GM12873 (cell line): ENCODE measurements around the gene ZDHHC22.
A peak's percentile ranks its signal among the peaks of the same experiment; 100 is the strongest.

Experiments used
- TF ChIP-seq, protein P1 (sequence below): IDR thresholded peaks from 2 replicates; pipeline ENCODE4 v1.5.1; 2012; ENCODE audit warnings: low read depth, mild to moderate bottlenecking, moderate library complexity, low read length, control low read depth; ENCODE audit not compliant: insufficient read depth; ENCODE audit errors: missing control alignments

Gene ZDHHC22, protein sequence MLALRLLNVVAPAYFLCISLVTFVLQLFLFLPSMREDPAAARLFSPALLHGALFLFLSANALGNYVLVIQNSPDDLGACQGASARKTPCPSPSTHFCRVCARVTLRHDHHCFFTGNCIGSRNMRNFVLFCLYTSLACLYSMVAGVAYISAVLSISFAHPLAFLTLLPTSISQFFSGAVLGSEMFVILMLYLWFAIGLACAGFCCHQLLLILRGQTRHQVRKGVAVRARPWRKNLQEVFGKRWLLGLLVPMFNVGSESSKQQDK

DNA sequence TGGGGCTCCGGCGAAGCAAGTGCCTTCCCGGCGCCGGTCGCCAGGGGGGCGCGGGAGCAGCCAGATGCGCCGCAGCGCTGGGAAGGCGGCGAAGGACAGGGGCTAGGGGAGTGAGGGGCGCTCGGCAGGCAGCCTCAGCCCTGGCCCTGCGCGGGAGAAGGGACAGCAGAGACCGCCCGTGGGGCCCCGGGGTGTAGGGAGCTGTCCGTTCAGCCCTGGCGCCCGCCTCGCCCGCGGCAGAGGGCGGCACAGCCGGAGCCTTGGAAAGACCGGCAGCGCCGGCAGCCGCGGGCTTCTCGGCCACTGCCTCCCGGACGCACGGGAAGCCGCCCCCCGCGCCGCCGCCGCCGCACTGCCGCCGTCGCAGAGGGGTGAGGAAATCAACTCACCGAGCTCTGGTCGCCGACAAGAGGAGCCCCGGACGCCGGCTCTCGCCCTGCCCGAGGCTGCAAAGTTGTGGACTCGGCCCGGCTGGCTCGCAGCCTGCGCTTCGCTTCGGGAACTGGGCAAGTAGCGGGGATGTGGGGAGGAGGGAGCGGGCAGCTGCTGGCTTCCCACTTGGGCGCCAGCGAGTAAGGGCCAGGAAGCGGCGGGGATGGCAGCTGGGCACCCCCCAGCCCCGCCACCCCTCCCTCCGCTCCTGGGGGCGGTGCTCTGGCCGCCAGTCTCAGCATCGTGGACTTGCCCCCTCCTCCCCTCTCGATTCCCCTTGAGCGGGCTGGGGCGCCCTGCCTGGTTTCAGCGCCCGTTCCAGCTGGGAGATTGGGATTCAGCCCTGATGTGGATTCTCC, at the start of gene ZDHHC22:
Gene ZDHHC22, minus strand, starts transcription at position 578 of the 791 bp plus-strand sequence. CDS start 2,053 bp downstream, outside the sequence.
- TF ChIP-seq, protein P1, sequence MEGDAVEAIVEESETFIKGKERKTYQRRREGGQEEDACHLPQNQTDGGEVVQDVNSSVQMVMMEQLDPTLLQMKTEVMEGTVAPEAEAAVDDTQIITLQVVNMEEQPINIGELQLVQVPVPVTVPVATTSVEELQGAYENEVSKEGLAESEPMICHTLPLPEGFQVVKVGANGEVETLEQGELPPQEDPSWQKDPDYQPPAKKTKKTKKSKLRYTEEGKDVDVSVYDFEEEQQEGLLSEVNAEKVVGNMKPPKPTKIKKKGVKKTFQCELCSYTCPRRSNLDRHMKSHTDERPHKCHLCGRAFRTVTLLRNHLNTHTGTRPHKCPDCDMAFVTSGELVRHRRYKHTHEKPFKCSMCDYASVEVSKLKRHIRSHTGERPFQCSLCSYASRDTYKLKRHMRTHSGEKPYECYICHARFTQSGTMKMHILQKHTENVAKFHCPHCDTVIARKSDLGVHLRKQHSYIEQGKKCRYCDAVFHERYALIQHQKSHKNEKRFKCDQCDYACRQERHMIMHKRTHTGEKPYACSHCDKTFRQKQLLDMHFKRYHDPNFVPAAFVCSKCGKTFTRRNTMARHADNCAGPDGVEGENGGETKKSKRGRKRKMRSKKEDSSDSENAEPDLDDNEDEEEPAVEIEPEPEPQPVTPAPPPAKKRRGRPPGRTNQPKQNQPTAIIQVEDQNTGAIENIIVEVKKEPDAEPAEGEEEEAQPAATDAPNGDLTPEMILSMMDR, result peak; percentile 47

DNA sequence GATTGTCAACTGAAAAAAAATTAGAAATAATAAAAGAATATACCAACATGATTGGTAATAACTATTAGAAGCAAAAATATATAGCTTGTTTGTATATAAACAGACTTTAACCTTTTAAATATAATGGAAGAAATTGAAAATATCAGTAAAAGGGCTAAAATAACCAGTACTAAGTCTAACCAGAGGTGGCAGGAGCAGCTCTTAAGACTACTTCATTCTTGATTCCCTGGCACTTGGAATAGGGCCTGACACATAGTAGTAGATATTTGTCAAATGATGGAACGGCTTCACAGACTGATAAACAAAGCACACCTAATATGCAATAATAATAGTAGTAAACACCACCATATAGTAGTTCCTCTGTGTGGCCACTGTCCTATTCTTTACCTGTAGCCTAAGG, 49.4 kb upstream of the ZDHHC22 start:
- TF ChIP-seq, protein P1, result no peak

DNA sequence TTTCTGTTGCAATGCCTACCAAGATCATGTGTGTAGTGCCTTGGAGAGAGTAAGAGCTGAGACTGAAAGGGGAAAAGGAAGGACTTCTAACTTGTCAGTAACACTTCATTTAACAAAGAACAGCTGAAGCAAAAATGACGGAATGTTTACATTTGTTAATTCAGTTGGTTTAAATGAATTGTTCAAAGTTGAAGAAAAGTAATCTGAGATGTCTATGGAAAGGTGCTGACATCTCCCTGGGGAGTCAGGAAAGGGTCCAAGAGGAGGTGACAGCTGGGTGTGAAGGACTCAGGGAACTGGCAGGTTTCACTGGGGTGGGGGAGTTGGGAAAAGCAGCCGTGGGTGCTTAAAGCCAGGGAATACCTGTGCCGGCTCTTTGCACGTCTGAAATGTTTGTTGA, 47.9 kb upstream of the ZDHHC22 start:
- TF ChIP-seq, protein P1, result no peak

DNA sequence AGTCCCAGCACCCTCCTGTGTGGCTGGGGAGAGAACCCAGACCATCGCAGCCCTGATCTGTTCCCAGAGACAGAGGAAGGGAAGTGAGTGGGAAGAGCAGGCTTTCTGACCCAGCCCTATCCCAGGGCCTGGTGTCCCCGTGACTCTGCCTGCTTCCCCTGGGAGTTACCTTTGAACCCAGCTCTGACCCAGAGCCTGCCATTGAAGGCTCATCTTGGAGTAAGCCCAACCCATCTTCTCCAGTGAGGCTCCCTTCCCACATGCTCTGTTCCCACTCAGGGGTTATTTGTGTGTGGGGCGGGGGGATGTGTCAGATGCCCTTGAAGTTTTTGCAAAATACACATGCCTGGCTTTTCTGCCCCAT, 46.0 kb upstream of the ZDHHC22 start:
- TF ChIP-seq, protein P1, result no peak

DNA sequence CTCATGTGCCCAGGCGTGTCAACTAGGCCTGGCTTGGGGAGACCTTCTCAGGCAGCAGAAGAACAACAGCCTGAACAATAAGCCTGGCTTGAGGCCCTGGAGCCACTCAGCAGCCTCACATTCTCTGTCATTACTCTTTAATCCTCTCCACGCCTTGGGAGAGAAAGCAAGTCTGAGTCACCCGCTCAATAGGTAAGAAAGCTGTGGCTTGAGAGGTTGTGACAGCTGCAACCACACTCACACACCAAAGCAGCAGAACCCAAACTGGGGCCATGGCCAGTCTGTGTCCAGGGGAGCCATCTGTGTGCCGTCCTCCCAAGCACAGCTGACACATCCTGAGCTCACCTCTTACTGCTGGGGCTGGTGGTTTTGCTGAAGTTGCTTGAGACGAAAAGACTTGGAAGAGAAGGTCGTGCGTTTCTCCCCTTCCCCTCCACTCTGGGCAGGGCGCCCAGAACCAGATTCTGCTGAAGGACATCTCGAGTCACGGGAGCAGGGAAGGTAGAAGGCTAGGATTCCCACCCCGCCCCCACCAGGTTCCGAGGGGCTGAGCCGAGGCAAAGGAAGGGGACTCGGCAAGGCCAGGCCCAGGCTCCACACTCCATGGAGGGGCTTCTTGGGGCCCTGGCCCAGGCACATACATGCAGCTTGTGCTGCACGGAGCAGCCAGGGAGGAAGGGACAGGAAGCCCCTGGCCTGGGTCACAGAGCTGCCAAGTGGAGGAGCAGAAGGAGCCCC, 45.5 kb upstream of the ZDHHC22 start:
- TF ChIP-seq, protein P1, result no peak

DNA sequence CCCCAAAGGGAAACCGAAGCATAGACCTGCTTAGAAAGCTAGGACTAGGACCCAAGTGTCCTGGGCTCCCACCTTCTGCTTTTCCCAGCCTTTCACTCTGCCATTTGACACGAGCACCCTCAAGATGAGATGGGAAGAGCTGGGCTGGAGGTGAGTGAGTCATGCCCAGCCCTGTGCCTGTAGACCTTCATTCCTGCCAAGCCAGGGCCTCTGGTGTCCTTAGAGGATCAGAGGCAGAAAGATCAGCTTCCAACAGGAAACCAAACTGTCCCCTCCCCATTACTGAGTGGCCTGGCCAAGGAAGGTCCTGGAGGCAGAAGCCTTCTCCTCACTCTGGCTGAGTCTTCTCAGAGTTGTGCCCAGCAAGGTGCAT, 43.5 kb upstream of the ZDHHC22 start:
- TF ChIP-seq, protein P1, result no peak
